A549 (cell line): ENCODE results near the gene ERO1A.
"Not testable (repeated sequence)": the region's sequence is repeated elsewhere in the genome, so short reads cannot be mapped to it uniquely, and the experiment has no call there.

ENCODE experiments used
- BHLHE40 ChIP-seq: IDR thresholded peaks from 2 replicates; pipeline ENCODE4 v1.6.1; 2012; ENCODE audit warnings: low read depth, low read length, inconsistent platforms
- CEBPB ChIP-seq, 2 experiments: fragments of >200 bp in 1 of 2; sonication (Bioruptor Twin) in 1 of 2; formaldehyde crosslinking in 1 of 2; IDR thresholded peaks; 2 replicates each; pipeline ENCODE4 v1.6.1; 2012 to 2016
- CTCF ChIP-seq: fragments of >200 bp; sonication (Bioruptor Twin); formaldehyde crosslinking; IDR thresholded peaks from 3 replicates; pipeline ENCODE4 v1.5.1; 2016
- ESRRA ChIP-seq: fragments of 150-350 bp; IDR thresholded peaks from 2 replicates; pipeline ENCODE4 v1.6.1; 2014; ENCODE audit warnings: mild to moderate bottlenecking, low read length, borderline replicate concordance
- FOSL2 ChIP-seq, 2 experiments: fragments of 450-650 bp in 1 of 2; fragments of >200 bp in 1 of 2; sonication (Bioruptor Twin) in 1 of 2; formaldehyde crosslinking; IDR thresholded peaks; 2 replicates each; pipeline versions ENCODE4 v1.5.0 to v1.6.1; 2016 to 2020; ENCODE audit warnings: mild to moderate bottlenecking in 1 of 2, moderate library complexity in 1 of 2
- JUNB ChIP-seq: fragments of >200 bp; sonication (Bioruptor Twin); formaldehyde crosslinking; IDR thresholded peaks from 2 replicates; pipeline ENCODE4 v1.6.1; 2016
- POLR2A ChIP-seq: IDR thresholded peaks from 2 replicates; pipeline ENCODE4 v1.6.1; 2012; ENCODE audit warnings: mild to moderate bottlenecking, low read length
- RCOR1 ChIP-seq: fragments of 150-350 bp; IDR thresholded peaks from 2 replicates; pipeline ENCODE4 v1.6.1; 2014; ENCODE audit warnings: antibody characterized with exemption, low read length, low read depth
- REST ChIP-seq: fragments of 200-600 bp; sonication (generic); IDR thresholded peaks from 2 replicates; pipeline ENCODE4 v1.6.1; 2016; ENCODE audit warnings: antibody characterized with exemption, mild to moderate bottlenecking, moderate library complexity
- RFX5 ChIP-seq: fragments of 450-650 bp; IDR thresholded peaks from 2 replicates; pipeline ENCODE4 v1.7.1; 2014; ENCODE audit warnings: antibody characterized with exemption, mild to moderate bottlenecking, moderate library complexity

- TF ChIP-seq ESRRA; JUNB; CEBPB (IDR thresholded peaks at IDR 0.05); REST; CTCF; FOSL2 (IDR thresholded peaks at IDR 0.05); FOSL2 (CRISPR knock-in tag; IDR thresholded peaks at IDR 0.05); RCOR1; RFX5; BHLHE40; POLR2A: not testable (repeated sequence)
Observed at GRCh38 chr14:52727509-52727908, 32.2 kb upstream of the ERO1A start.
